ENCODE data around the gene SDF4. TPM values are rescaled to one million over a fixed set of nuclear protein-coding genes. Genes with fewer than 3 reads are reported as not detected.

Gene SDF4
- total RNA-seq, 1 experiment from 2014 or later: 82.0 TPM

DNA sequence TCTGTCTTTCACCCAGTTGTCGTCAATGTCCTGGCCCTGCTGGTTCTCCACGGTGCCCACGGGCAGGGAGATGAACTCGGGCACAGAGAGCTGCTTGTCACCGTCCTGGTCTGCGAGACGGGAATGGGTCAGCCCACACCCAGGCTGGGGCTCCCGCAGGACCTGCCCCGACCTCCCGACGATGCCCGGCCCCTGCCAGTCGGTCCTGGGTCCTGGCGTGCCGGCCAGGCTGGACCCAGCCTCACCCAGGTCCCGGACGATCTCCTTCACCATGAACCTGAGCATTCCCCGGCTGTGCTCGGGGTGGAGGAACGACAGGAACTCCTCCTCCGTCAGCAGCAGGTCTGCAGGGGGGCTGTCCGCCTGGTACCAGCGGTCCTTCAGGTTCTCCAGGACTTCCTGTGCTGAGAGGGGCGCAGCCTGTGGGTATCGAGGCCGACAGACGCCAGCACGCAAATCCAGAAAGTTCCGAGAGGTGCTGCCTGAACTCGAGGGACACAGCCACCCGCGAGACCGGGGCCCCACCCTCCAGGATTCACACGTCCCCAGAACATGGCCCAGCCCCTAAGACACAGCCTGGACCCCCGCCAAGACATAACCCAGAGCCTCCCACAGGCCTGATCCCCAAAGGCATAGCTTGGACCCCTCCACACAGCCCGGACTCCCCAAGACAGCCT is 13.1 kb downstream of the SDF4 start:
- Histone ChIP-seq H2BK12ac (ENCODE audit: insufficient read length, low read depth, low read length) (no peak overlapping the region), H2BK5ac (ENCODE audit: insufficient read length, low read length) (no peak overlapping the region), H3K14ac (ENCODE audit: insufficient read depth, low read length) (no peak overlapping the region), H2AFZ (ENCODE audit: low read length) (no peak overlapping the region), H2BK120ac (ENCODE audit: low read depth, low read length, poor library complexity, severe bottlenecking) (no peak overlapping the region), H4K8ac (replicated peaks; ENCODE audit: insufficient read length, low read depth, low read length) (no peak overlapping the region), H3K23ac (ENCODE audit: insufficient read length, low read depth, low read length) (no peak overlapping the region), H3K4me1 (ENCODE audit: insufficient read depth, low read length) (no peaks in the 10 kb centered on the region), H3K79me2 (ENCODE audit: insufficient read depth, low read length) (no peaks in the 10 kb centered on the region), H3K27me3 (ENCODE audit: insufficient read depth, low read length) (no peaks in the 10 kb centered on the region), H4K20me1 (ENCODE audit: control insufficient read depth, insufficient read depth, insufficient read length) (no peaks in the 10 kb centered on the region), H3K27ac (ENCODE audit: insufficient read length, low read depth, low read length) (no peak overlapping the region), H3K9me3 (ENCODE audit: control insufficient read depth, low read depth, low read length) (no peaks in the 10 kb centered on the region), H2BK15ac (ENCODE audit: low read depth, low read length) (no peak overlapping the region), H3K23me2 (ENCODE audit: insufficient read length, low read depth, low read length, poor library complexity, severe bottlenecking) (no peaks in the 10 kb centered on the region), H4K5ac (ENCODE audit: insufficient read length, low read depth, low read length) (no peak overlapping the region), H4K91ac (ENCODE audit: insufficient read length, low read depth, low read length) (no peak overlapping the region), H3K4me2 (ENCODE audit: insufficient read depth, insufficient read length, low read length) (no peak overlapping the region), H2AK5ac (ENCODE audit: insufficient read length, low read length) (no peak overlapping the region), H3K4ac (ENCODE audit: low read depth, low read length) (no peak overlapping the region), H3K79me1 (ENCODE audit: insufficient read depth, low read depth, low read length, poor library complexity, severe bottlenecking) (no peaks in the 10 kb centered on the region), H3K9ac (ENCODE audit: extremely low read depth, insufficient read length, low read length) (no peak overlapping the region), H3K56ac (ENCODE audit: insufficient read length, low read depth, low read length) (no peak overlapping the region), H3T11ph (ENCODE audit: low read length) (no peak overlapping the region), H2BK20ac (ENCODE audit: low read depth, low read length, poor library complexity, severe bottlenecking) (no peak overlapping the region), H3K18ac (ENCODE audit: insufficient read length, low read depth, low read length) (no peak overlapping the region)
- H3K9me3 Mint-ChIP-seq: no peaks in the 10 kb centered on the region; a peak in 1 of 5 replicates
- peaks cover 0 to 4% of the 10 kb centered on the region in 2 experiments; a peak in 1 of 4 replicates for H3K4me1 Mint-ChIP-seq
- H3K27ac Mint-ChIP-seq: 0 out of 7 replicates have a peak overlapping the region, but pooled peaks of 1 of the 3 experiments have one; percentile 40
- DNase-seq: no peak
- H3K4me3 Mint-ChIP-seq: no peak overlapping the region
- no CpG with 5 or more reads among the region's 36 CpGs for WGBS (ENCODE audit: extremely low coverage, insufficient read length, low lambda C conversion rate)
- no peaks in the 10 kb centered on the region; the same call in 1 of the 2 replicates for H3K27me3 Mint-ChIP-seq (ENCODE audit: low read depth)
- H3K36me3 Mint-ChIP-seq (ENCODE audit: insufficient read depth in 1 of 3, low read depth in 3 of 3): peaks cover 22 to 47% (median 37%) of the 10 kb centered on the region in 3 experiments
- no peak for TF ChIP-seq CTCF (conservative IDR thresholded peaks at IDR 0.05)

All from H9 (cell line).